Fibroblast of lung (primary cell): Measurements from ENCODE around the gene BCAR3. TPM values are rescaled to one million over a fixed set of nuclear protein-coding genes. Genes with fewer than 3 reads are reported as not detected.

Experiments used
- DNase-seq, 2 donors: peaks; one replicate each; pipeline versions ENCODE4 v3.0.0 to v3.0.0-alpha.2; 2010; ENCODE audit warnings: low read depth in 2 of 2
- H2AFZ ChIP-seq: 2 replicates; pipeline ENCODE4 v1.5.1; 2012; ENCODE audit warnings: low read length, control low read depth, inconsistent platforms
- H3K27ac ChIP-seq: 2 replicates; pipeline ENCODE4 v1.5.1; 2011; ENCODE audit warnings: low read length, control low read depth; ENCODE audit not compliant: insufficient read depth
- H3K27me3 ChIP-seq: 2 replicates; pipeline ENCODE4 v1.5.1; 2011; ENCODE audit warnings: mild to moderate bottlenecking, low read length; ENCODE audit not compliant: control insufficient read depth, insufficient read depth
- H3K36me3 ChIP-seq: 2 replicates; pipeline ENCODE4 v1.5.1; 2011; ENCODE audit warnings: low read length; ENCODE audit not compliant: control insufficient read depth, insufficient read depth
- H3K4me1 ChIP-seq: 2 replicates; pipeline ENCODE4 v1.5.1; 2011; ENCODE audit warnings: low read length; ENCODE audit not compliant: control insufficient read depth, insufficient read depth; ENCODE audit errors: extremely low read depth
- H3K4me2 ChIP-seq: 2 replicates; pipeline ENCODE4 v1.5.1; 2011; ENCODE audit warnings: low read length, control low read depth; ENCODE audit not compliant: insufficient read depth; ENCODE audit errors: extremely low read depth
- H3K4me3 ChIP-seq, 4 experiments: fragments of 200-600 bp in 1 of 4; sonication (generic) in 1 of 4; replicated peaks in 1 of 4; 2 replicates each; pipeline ENCODE4 v1.5.1; 2011 to 2016; ENCODE audit warnings: low read length in 4 of 4, low read depth in 3 of 4, mild to moderate bottlenecking in 3 of 4, control low read depth in 2 of 4, inconsistent platforms in 1 of 4, mixed read lengths in 1 of 4; ENCODE audit not compliant: insufficient read depth in 1 of 4; ENCODE audit errors: control extremely low read depth in 1 of 4
- H3K79me2 ChIP-seq: 2 replicates; pipeline ENCODE4 v1.5.1; 2012; ENCODE audit warnings: mild to moderate bottlenecking, low read length, inconsistent platforms; ENCODE audit not compliant: control insufficient read depth, insufficient read depth
- H3K9ac ChIP-seq: 2 replicates; pipeline ENCODE4 v1.5.1; 2011; ENCODE audit warnings: mild to moderate bottlenecking, low read length, control low read depth; ENCODE audit not compliant: insufficient read depth
- H3K9me3 ChIP-seq: 2 replicates; pipeline ENCODE4 v1.5.1; 2012; ENCODE audit warnings: low read depth, low read length; ENCODE audit not compliant: control insufficient read depth, insufficient read depth
- H4K20me1 ChIP-seq: 2 replicates; pipeline ENCODE4 v1.5.1; 2011; ENCODE audit warnings: low read length; ENCODE audit not compliant: control insufficient read depth, insufficient read depth; ENCODE audit errors: extremely low read depth
- CTCF ChIP-seq, 2 donors: IDR thresholded peaks in 1 of 2; conservative IDR thresholded peaks in 1 of 2; 1 replicate in 1 of 2; 2 replicates in 1 of 2; pipeline ENCODE4 v1.5.1; 2011 to 2012; ENCODE audit warnings: low read length in 2 of 2, control low read depth in 1 of 2, inconsistent platforms in 1 of 2, low read depth in 1 of 2, mild to moderate bottlenecking in 1 of 2
- EZH2 ChIP-seq: IDR thresholded peaks from 2 replicates; pipeline ENCODE4 v1.5.1; 2012; ENCODE audit warnings: low read length, control low read depth, mild to moderate bottlenecking; ENCODE audit errors: missing control alignments
- polyA plus RNA-seq, 2 donors: library from polyadenylated mRNA; depleted of rRNA in 1 of 2; stranded (reverse) in 1 of 2; unstranded in 1 of 2; fragments of >200 nt; gene quantifications; 2 replicates each; pipeline ENCODE4 v1.2.1, GENCODE V29; 2011 to 2012; ENCODE audit warnings: missing spikeins in 1 of 2
- total RNA-seq: library from RNA; depleted of rRNA; stranded (reverse); fragments of >200 nt; gene quantifications from 2 replicates; pipeline ENCODE4 v1.2.1, GENCODE V29; 2014

The BCAR3 gene
- total and polyA plus RNA-seq, 2 donors (not counting 1 experiment from before 2014, with no cell fraction given): 12.6 to 35.2 TPM

- no peak for TF ChIP-seq CTCF (conservative IDR thresholded peaks at IDR 0.05 in 1 of 2, IDR thresholded peaks at IDR 0.05 in 1 of 2; ENCODE audit: low read depth in 1 of 2, low read length in 2 of 2)
- no peak for TF ChIP-seq EZH2
- no peak overlapping the region for H3K4me3 ChIP-seq
These were observed 5.9 kb upstream of the BCAR3 start for GRCh38 chr1:93687542-93687941.

GRCh38 chr1:93686504-93687250 is 5.0 kb upstream of the BCAR3 start:
- H3K27me3 ChIP-seq: no peaks in the 10 kb centered on the region

More at GRCh38 chr1:93687542-93687941, 5.9 kb upstream of the BCAR3 start:
- Histone ChIP-seq H3K36me3 (no peaks in the 10 kb centered on the region), H3K4me2 (no peak overlapping the region), H3K27me3 (no peaks in the 10 kb centered on the region), H3K9me3 (no peaks in the 10 kb centered on the region), H3K79me2 (no peaks in the 10 kb centered on the region), H2AFZ (no peak overlapping the region), H4K20me1 (no peaks in the 10 kb centered on the region), H3K9ac (no peak overlapping the region), H3K4me1 (peaks cover 9% of the 10 kb centered on the region), H3K27ac (no peak overlapping the region)
- no peak for DNase-seq

GRCh38 chr1:93685918-93686317 is 4.3 kb upstream of the BCAR3 start:
- H3K27ac ChIP-seq: no peak overlapping the region
- H3K4me3 ChIP-seq: no peak overlapping the region
- H3K9me3 ChIP-seq: no peaks in the 10 kb centered on the region
- H3K4me2 ChIP-seq: no peak overlapping the region
- no peaks in the 10 kb centered on the region for H3K4me1 ChIP-seq
- H3K36me3 ChIP-seq: no peaks in the 10 kb centered on the region
- H3K79me2 ChIP-seq: peaks cover 12% of the 10 kb centered on the region
- DNase-seq: no peak
- H3K27me3 ChIP-seq: no peaks in the 10 kb centered on the region
- TF ChIP-seq CTCF (conservative IDR thresholded peaks at IDR 0.05 in 1 of 2, IDR thresholded peaks at IDR 0.05 in 1 of 2; ENCODE audit: low read depth in 1 of 2, low read length in 2 of 2) (no peak), EZH2 (no peak)
- no peak overlapping the region for H2AFZ ChIP-seq
- H4K20me1 ChIP-seq: no peaks in the 10 kb centered on the region
- H3K9ac ChIP-seq: no peak overlapping the region

More at GRCh38 chr1:93686504-93687250, 5.0 kb upstream of the BCAR3 start:
- H3K4me2 ChIP-seq: no peak overlapping the region
- H4K20me1 ChIP-seq: no peaks in the 10 kb centered on the region
- H3K9ac ChIP-seq: no peak overlapping the region
- H3K9me3 ChIP-seq: no peaks in the 10 kb centered on the region
- peaks cover 7% of the 10 kb centered on the region for H3K79me2 ChIP-seq
- TF ChIP-seq EZH2 (no peak), CTCF (conservative IDR thresholded peaks at IDR 0.05 in 1 of 2, IDR thresholded peaks at IDR 0.05 in 1 of 2; ENCODE audit: low read depth in 1 of 2, low read length in 2 of 2) (no peak)
- H3K36me3 ChIP-seq: no peaks in the 10 kb centered on the region
- no peak overlapping the region for H3K27ac ChIP-seq
- H2AFZ ChIP-seq: no peak overlapping the region
- H3K4me3 ChIP-seq: no peak overlapping the region
- H3K4me1 ChIP-seq: peaks cover 2% of the 10 kb centered on the region
- DNase-seq: no peak
